HFFc6 (cell line): ENCODE results near the gene KCNB1. TPM values are rescaled to one million over a fixed set of nuclear protein-coding genes. Genes with fewer than 3 reads are reported as not detected.

Experiments used
- DNase-seq: peaks from one replicate; pipeline ENCODE4 v3.0.0-alpha.2; 2018
- H3K27ac Mint-ChIP-seq: 2 replicates; pipeline ENCODE4 v1.8.0; 2020; ENCODE audit warnings: mild to moderate bottlenecking, mixed read lengths
- H3K27me3 Mint-ChIP-seq: 2 replicates; pipeline ENCODE4 v1.8.0; 2021; ENCODE audit warnings: mild to moderate bottlenecking, moderate library complexity, mixed read lengths; ENCODE audit not compliant: insufficient read depth
- H3K36me3 Mint-ChIP-seq: 2 replicates; pipeline ENCODE4 v1.8.0; 2021; ENCODE audit warnings: low read depth, mixed read lengths
- H3K4me1 Mint-ChIP-seq: 2 replicates; pipeline ENCODE4 v1.8.0; 2020; ENCODE audit warnings: low read depth, mixed read lengths
- H3K4me3 Mint-ChIP-seq: 2 replicates; pipeline ENCODE4 v1.8.0; 2020; ENCODE audit warnings: mild to moderate bottlenecking, moderate library complexity, mixed read lengths
- H3K9me3 Mint-ChIP-seq: 2 replicates; pipeline ENCODE4 v1.8.0; 2020; ENCODE audit warnings: mild to moderate bottlenecking, mixed read lengths
- CTCF ChIP-seq: fragments of 200-600 bp; sonication (generic); IDR thresholded peaks from 2 replicates; pipeline ENCODE4 v1.5.0; 2021; ENCODE audit warnings: antibody characterized with exemption, mild to moderate bottlenecking
- total RNA-seq, 6 experiments: library from RNA; stranded (reverse); fragmentation: NEBNext Ultra II Directional; extraction: Animal tissue kit (Norgen Biotek cat#: 25700); gene quantifications; 2 replicates in 1 of 6; 3 replicates in 5 of 6; pipeline ENCODE4 v1.2.3, GENCODE V29; 2021

Gene KCNB1
- total RNA-seq, 6 experiments from 2014 or later = 0.05 to 1.2 (median 0.20) TPM

GRCh38 chr20:49356676-49357075, 125.8 kb downstream of the KCNB1 start:
- no peak overlapping the region for H3K27ac Mint-ChIP-seq
- H3K9me3 Mint-ChIP-seq = no peaks in the 10 kb centered on the region
- peaks cover 12% of the 10 kb centered on the region for H3K4me1 Mint-ChIP-seq

DNA sequence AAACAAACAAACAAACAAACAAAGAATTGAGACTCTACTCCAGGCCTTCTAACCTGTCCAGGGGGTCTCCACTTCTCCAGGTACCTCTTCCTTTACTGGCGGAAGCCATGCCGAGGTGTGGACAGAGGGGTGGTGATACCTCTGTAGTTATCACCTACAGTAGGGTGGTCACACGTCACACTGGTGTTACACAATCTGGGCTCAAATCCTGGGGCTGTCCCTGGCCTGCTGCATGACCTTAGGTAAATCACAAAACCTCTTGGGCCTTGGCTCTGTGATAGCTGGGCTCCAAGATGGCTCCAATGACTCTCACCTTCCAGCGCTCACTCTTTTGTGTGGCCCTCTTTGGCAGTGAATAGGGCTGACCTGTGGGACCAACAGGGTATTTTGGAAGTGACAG, 127.8 kb downstream of the KCNB1 start:
- Mint-ChIP-seq H3K36me3 (no peaks in the 10 kb centered on the region), H3K4me1 (peaks cover 13% of the 10 kb centered on the region), H3K27me3 (peaks cover 20% of the 10 kb centered on the region), H3K9me3 (no peaks in the 10 kb centered on the region), H3K27ac (no peak overlapping the region), H3K4me3 (no peak overlapping the region)
- no peak for TF ChIP-seq CTCF
- no peak for DNase-seq

More at GRCh38 chr20:49356676-49357075, 125.8 kb downstream of the KCNB1 start:
- Mint-ChIP-seq H3K27me3 (peaks cover 30% of the 10 kb centered on the region), H3K4me3 (no peak overlapping the region), H3K36me3 (no peaks in the 10 kb centered on the region)
- DNase-seq = no peak
- no peak for TF ChIP-seq CTCF

- no peak for TF ChIP-seq CTCF
- H3K9me3 Mint-ChIP-seq = no peaks in the 10 kb centered on the region
- no peak for DNase-seq
- peaks cover 13% of the 10 kb centered on the region for H3K27me3 Mint-ChIP-seq
- H3K27ac Mint-ChIP-seq = no peak overlapping the region
- no peak overlapping the region for H3K4me3 Mint-ChIP-seq
- peaks cover 13% of the 10 kb centered on the region for H3K4me1 Mint-ChIP-seq
- no peaks in the 10 kb centered on the region for H3K36me3 Mint-ChIP-seq
Measured at GRCh38 chr20:49353348-49353747, 129.1 kb downstream of the KCNB1 start.

- H3K4me1 Mint-ChIP-seq = peaks cover 13% of the 10 kb centered on the region
- DNase-seq = no peak
- H3K27ac Mint-ChIP-seq = no peak overlapping the region
- H3K4me3 Mint-ChIP-seq = no peak overlapping the region
- TF ChIP-seq CTCF = no peak
- H3K36me3 Mint-ChIP-seq = no peaks in the 10 kb centered on the region
- H3K27me3 Mint-ChIP-seq = peaks cover 7% of the 10 kb centered on the region
- H3K9me3 Mint-ChIP-seq = no peaks in the 10 kb centered on the region
Measured at GRCh38 chr20:49352751-49353150, 129.7 kb downstream of the KCNB1 start.

GRCh38 chr20:49351775-49352174, 130.7 kb downstream of the KCNB1 start:
- no peak for DNase-seq
- peaks cover 23% of the 10 kb centered on the region for H3K4me1 Mint-ChIP-seq
- no peaks in the 10 kb centered on the region for H3K9me3 Mint-ChIP-seq
- TF ChIP-seq CTCF = no peak
- no peak overlapping the region for H3K27ac Mint-ChIP-seq
- no peak overlapping the region for H3K4me3 Mint-ChIP-seq
- no peaks in the 10 kb centered on the region for H3K36me3 Mint-ChIP-seq
- H3K27me3 Mint-ChIP-seq = peaks cover 4% of the 10 kb centered on the region

DNA sequence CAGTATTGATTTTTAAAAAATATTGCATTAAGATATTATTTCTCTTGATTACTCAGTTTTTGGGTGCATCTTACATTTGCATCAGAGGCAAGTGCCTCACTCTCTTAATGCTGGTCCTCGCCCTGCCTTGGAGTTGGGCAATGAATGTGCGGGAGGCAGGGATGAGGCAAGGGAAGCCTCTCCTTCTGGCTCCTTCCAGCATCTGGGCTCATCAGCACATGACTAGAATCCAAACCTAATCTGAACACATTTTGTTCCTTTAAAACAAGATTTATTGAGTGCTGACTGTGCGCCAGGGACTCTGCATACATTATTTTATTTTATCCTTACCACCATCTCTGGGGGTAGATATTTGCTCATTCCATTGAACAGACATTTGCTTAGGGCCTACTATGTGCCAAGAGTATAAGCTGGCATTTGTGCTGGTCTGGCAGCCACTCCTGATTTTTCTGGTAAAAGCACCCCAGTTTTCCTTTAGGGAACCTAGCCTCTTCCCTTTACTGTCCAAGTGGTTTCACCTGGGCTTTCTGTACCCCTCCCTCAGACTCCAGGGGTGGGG, 132.7 kb downstream of the KCNB1 start:
- no peak for TF ChIP-seq CTCF
- no peak for DNase-seq
- H3K27me3 Mint-ChIP-seq = peaks cover 5% of the 10 kb centered on the region
- H3K4me3 Mint-ChIP-seq = no peak overlapping the region
- H3K9me3 Mint-ChIP-seq = no peaks in the 10 kb centered on the region
- H3K27ac Mint-ChIP-seq = no peak overlapping the region
- H3K4me1 Mint-ChIP-seq = peaks cover 43% of the 10 kb centered on the region
- no peaks in the 10 kb centered on the region for H3K36me3 Mint-ChIP-seq
